NCI-H345 treated with DMSO at 0.1 percent for 48 hours (cell line): Measurements from ENCODE around the gene C1orf159.

ENCODE experiments used
- DNase-seq: peaks from one replicate; lab custom pipeline; 2025; ENCODE audit not compliant: unreplicated experiment; lab: John Stamatoyannopoulos, UW

C1orf159 gene

GRCh38 chr1:1054971-1055370, 60.9 kb downstream of the C1orf159 start:
- DNase-seq, result no peak

- no peak for DNase-seq
These were observed 61.7 kb downstream of the C1orf159 start for GRCh38 chr1:1054099-1054700.

DNA sequence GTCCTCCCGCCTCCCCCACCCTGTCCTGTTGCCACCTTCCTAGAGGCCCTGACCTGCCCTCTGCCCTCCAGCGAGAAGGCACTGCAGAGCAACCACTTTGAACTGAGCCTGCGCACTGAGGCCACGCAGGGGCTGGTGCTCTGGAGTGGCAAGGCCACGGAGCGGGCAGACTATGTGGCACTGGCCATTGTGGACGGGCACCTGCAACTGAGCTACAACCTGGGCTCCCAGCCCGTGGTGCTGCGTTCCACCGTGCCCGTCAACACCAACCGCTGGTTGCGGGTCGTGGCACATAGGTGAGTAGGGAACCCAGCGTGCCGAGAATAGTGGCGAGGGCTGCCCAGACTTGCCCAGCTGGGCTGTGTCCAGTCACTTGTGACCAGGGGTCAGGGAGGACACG, 62.2 kb downstream of the C1orf159 start:
- no peak for DNase-seq

DNA sequence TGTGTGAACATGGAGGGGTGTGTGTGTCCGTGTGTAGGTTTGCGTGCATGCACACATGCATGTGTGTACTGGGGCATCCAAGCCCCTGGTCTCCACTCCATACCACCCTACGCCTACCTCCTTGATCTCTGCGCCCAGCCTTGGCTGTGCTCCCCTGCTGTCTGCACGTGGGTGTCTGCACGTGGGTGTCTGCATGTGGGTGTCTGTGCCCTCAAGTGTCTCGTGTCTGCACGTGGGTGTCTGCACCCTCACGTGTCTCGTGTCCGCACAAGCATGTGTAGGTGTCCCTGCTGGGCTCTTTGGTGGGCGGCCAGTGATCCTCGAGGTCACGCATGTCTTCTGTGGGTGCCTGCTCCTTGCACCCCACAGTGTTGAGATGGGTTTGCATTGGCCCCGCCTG, 62.9 kb downstream of the C1orf159 start:
- DNase-seq, result no peak

DNA sequence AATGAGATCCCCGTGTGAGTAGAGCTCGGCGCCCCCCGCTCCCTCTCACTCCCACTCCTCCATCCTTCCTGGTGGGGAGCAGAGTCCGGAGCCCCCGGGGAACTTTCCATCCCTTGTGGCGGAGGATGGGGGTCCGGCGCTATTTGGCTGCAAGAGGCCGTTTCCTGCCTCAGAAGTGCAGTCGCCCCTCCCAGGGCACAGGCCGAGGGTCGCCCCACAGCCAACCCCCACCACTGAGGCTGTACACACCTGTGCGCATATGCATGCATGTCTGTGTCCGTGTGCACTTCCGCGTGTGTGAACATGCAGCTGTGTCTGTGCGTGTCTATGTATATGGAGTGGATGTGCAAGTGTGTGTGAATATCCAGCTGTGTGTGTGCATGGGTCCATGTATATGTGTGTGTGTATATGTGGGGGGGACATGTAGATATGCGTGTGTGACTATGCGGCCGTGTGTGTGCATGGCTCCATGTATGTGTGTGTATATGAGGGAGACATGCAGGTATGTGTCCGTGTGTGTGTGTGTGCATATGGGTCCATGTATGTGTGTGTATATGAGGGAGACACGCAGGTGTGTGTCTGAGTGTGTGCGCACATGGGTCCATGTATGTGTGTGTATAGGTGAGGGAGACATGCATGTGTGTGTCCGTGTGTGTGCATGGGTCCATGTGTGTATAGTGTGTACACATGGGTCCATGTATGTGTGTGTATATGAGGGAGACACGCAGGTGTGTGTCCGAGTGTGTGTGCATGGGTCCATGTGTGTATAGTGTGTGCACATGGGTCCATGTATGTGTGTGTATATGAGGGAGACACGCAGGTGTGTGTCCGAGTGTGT, 63.7 kb downstream of the C1orf159 start:
- no peak for DNase-seq

DNA sequence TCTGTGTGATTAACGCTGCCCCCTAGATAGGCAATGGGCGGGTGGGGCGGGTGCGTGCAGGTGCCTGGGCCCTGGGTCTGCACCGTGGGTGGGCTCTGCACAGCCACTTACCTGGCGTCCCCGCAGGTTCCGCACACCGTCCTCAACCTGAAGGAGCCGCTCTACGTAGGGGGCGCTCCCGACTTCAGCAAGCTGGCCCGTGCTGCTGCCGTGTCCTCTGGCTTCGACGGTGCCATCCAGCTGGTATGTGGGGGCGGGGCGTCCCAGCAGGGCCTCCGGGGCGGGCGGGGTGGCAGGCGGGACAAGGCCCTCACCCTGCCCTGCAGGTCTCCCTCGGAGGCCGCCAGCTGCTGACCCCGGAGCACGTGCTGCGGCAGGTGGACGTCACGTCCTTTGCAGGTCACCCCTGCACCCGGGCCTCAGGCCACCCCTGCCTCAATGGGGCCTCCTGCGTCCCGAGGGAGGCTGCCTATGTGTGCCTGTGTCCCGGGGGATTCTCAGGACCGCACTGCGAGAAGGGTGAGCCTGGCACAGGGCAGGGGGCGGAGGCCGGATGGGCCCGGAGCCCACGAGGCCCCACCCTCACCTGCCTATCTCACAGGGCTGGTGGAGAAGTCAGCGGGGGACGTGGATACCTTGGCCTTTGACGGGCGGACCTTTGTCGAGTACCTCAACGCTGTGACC, 64.6 kb downstream of the C1orf159 start:
- DNase-seq, result no peak

- DNase-seq, result no peak
These were observed 65.3 kb downstream of the C1orf159 start for GRCh38 chr1:1050577-1051052.

- no peak for DNase-seq
These were observed 66.3 kb downstream of the C1orf159 start for GRCh38 chr1:1049318-1050165.

GRCh38 chr1:1048765-1049164, 67.1 kb downstream of the C1orf159 start:
- no peak for DNase-seq

DNA sequence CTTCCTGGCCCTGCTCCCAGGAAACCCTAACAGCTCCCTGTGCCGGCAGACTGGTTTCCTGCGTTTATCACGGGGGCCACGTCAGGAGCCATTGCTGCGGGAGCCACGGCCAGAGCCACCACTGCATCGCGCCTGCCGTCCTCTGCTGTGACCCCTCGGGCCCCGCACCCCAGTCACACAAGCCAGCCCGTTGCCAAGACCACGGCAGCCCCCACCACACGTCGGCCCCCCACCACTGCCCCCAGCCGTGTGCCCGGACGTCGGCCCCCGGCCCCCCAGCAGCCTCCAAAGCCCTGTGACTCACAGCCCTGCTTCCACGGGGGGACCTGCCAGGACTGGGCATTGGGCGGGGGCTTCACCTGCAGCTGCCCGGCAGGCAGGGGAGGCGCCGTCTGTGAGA, 67.9 kb downstream of the C1orf159 start:
- no peak for DNase-seq

DNA sequence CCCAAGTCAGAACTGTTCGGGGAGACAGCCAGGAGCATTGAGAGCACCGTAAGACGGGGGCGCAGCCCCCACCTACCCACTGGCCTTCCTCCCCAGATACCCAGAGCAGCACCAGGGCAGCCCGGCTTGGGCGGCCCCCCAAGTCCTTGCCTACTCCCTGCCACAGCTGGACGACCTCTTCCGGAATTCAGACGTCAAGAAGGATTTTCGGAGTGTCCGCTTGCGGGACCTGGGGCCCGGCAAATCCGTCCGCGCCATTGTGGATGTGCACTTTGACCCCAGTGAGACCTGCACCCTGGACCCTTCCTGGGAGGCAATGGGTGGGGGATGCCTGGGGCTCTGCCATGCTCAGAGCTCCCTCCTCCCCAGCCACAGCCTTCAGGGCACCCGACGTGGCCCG, 68.5 kb downstream of the C1orf159 start:
- DNase-seq, result no peak

DNA sequence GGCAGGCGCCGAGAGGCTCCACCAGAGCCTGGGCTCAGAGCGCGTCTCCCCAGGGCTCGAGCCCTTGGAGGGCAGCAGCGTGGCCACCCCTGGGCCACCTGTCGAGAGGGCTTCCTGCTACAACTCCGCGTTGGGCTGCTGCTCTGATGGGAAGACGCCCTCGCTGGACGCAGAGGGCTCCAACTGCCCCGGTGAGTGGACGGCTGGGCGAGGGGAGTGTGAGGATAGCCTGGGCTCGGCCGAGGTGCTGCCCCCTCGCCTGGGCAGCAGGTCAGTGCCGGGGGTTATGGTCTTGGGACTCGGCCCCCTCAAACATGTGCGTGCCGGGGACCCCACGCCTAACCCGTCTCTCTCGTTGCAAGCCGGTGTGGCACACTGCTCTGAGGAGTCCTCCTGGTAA, 69.1 kb downstream of the C1orf159 start:
- no peak for DNase-seq

- no peak for DNase-seq
These were observed 69.6 kb downstream of the C1orf159 start for GRCh38 chr1:1046243-1046642.

- DNase-seq, result no peak
These were observed 70.8 kb downstream of the C1orf159 start for GRCh38 chr1:1045129-1045528.

DNA sequence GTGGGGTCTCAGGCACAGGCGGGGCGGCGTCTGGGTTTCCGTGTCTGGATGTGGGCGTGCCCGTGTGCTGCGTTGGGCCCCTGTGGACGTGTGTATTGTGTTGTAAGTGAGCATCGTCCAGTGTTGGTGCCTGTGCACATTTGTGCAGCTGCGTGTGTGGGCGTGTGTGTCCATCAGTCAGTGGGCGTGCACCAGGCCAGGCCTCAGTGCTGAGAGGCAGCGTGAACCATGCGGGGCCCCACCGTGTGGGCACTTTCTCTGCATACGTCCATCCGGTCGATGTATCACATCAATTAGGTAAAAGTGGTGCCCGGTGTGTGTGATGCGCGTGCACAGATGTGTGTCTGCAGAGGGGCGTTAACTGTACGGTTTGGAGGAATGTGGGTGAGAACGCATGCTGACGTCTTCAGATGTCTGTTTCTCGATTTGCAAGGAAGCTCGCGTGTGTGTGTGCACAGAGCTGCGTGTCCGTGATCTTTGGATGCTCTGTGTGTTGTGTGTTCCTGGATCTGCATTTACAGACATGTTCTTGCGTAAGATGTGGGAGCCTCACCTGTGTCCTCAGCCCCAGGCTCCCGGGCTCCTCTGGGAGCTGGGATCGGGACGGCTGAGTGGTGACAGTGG, 71.3 kb downstream of the C1orf159 start:
- no peak for DNase-seq

GRCh38 chr1:1043921-1044320, 72.0 kb downstream of the C1orf159 start:
- DNase-seq, result no peak

DNA sequence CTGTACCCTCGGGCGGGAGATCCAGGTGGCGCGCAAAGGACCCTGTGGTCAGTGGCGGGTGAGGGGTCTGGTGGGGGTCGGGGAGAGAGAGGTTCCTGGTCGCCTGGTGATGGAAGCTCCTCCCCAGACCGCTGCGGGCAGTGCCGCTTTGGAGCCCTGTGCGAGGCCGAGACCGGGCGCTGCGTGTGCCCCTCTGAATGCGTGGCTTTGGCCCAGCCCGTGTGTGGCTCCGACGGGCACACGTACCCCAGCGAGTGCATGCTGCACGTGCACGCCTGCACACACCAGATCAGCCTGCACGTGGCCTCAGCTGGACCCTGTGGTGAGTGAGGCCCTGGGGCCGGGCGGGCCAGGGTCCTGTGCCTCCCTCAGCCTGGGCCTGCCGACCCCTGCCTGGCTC, 72.5 kb downstream of the C1orf159 start:
- DNase-seq, result no peak

DNA sequence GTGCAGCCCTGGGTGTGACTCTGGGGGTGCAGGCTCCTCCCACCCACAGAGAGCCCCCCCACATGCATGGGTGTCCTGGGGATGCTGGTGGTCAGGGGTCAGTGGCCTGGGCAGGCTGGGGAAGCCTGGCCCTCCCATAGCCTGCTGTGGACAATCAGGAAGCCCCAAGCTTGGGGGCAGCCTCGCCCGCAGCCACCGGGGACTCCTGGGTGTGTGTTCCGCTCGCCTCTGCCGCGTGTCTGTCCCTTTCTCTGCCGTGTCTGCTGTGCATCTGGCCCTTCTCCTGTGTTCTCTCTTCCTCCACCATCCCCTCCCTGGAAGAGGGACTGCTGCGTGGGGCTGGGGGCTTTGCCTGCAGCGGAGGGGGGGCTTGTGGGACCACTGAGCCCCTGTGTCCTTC, 73.1 kb downstream of the C1orf159 start:
- DNase-seq, result no peak

GRCh38 chr1:1041873-1042272, 74.0 kb downstream of the C1orf159 start:
- no peak for DNase-seq

DNA sequence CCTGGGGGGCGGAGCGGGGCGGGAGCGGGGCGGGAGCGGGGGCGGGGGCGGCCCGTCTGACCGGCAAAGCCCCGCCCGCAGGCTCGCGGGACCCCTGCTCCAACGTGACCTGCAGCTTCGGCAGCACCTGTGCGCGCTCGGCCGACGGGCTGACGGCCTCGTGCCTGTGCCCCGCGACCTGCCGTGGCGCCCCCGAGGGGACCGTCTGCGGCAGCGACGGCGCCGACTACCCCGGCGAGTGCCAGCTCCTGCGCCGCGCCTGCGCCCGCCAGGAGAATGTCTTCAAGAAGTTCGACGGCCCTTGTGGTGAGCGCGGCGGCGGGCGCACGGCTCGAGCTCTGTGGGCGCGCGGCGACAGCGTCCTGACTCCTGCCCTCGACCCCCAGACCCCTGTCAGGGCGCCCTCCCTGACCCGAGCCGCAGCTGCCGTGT, 74.8 kb downstream of the C1orf159 start:
- DNase-seq, result no peak
